Body of pancreas (tissue), 4 donors: ENCODE results near the gene ZNF594.

Experiments
- CTCF ChIP-seq, 7 experiments: fragments of 450-650 bp in 4 of 7; fragments of 200-600 bp in 3 of 7; sonication (generic) in 3 of 7; IDR thresholded peaks; one replicate each; pipeline ENCODE4 v1.5.1; 2016 to 2019; ENCODE audit warnings: antibody characterized with exemption in 7 of 7
- POLR2A ChIP-seq, 3 donors: fragments of 450-650 bp; IDR thresholded peaks; one replicate each; pipeline ENCODE4 v1.6.1; 2016; ENCODE audit warnings: antibody characterized with exemption in 3 of 3, mild to moderate bottlenecking in 2 of 3

- TF ChIP-seq CTCF (IDR thresholded peaks at IDR 0.05) (peak; percentile 24 to 54 (median 48)), POLR2A (IDR thresholded peaks at IDR 0.05) (no peak)
Measured at GRCh38 chr17:5237541-5238016, 45.9 kb upstream of the ZNF594 start.
